Astrocyte of the spinal cord (primary cell): ENCODE measurements around the gene NECTIN1.

Source experiments
- DNase-seq: peaks from one replicate; pipeline ENCODE4 v3.0.0; 2011; ENCODE audit warnings: low read depth, low spot score
- H3K4me3 ChIP-seq: 2 replicates; pipeline ENCODE4 v1.5.1; 2011; ENCODE audit warnings: low read depth, mild to moderate bottlenecking, low read length, moderate library complexity
- CTCF ChIP-seq: IDR thresholded peaks from 2 replicates; pipeline ENCODE4 v1.5.1; 2012; ENCODE audit warnings: low read depth, mild to moderate bottlenecking, low read length, inconsistent platforms
- in situ Hi-C: cut with HindIII; loops from 2 replicates; pipeline ENCODE4 v1.10.0; 2017; ENCODE audit warnings: low sequenced_read_pairs

NECTIN1 gene

GRCh38 chr11:119629834-119630624 lies 99.0 kb downstream of the NECTIN1 start:
- in situ Hi-C loops: no loop called here
- no peak for DNase-seq
- TF ChIP-seq CTCF: no peak
- H3K4me3 ChIP-seq: no peak overlapping the region

- H3K4me3 ChIP-seq: no peak overlapping the region
- in situ Hi-C loops: no loop called here
- TF ChIP-seq CTCF: no peak
- no peak for DNase-seq
These were observed 99.9 kb downstream of the NECTIN1 start for GRCh38 chr11:119629085-119629484.

- H3K4me3 ChIP-seq: no peak overlapping the region
- in situ Hi-C loops: no loop called here
- no peak for DNase-seq
- TF ChIP-seq CTCF: no peak
These were observed 101.7 kb downstream of the NECTIN1 start for GRCh38 chr11:119627286-119627685.

DNA sequence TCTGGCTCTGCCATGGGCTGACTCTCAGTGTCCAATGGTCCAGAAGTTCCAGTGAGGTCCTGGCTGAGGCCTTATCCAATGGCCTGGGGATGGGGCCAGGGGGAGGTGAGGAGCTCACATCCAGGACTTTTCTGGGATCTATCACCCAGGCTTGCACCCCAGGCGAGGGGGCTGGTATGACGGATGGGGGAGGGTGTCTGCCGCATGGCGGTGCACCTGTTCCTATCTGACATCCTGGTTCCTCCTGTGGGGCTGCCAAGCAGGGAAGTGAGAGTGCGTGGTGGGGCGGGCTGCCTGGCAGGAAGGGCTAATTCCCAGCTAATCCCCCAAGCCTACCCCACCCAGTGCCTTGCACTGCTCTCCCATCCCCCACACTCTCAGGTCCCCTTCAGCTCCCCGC lies 102.1 kb downstream of the NECTIN1 start:
- no peak overlapping the region for H3K4me3 ChIP-seq
- TF ChIP-seq CTCF: no peak
- in situ Hi-C loops: no loop called here
- DNase-seq: no peak

DNA sequence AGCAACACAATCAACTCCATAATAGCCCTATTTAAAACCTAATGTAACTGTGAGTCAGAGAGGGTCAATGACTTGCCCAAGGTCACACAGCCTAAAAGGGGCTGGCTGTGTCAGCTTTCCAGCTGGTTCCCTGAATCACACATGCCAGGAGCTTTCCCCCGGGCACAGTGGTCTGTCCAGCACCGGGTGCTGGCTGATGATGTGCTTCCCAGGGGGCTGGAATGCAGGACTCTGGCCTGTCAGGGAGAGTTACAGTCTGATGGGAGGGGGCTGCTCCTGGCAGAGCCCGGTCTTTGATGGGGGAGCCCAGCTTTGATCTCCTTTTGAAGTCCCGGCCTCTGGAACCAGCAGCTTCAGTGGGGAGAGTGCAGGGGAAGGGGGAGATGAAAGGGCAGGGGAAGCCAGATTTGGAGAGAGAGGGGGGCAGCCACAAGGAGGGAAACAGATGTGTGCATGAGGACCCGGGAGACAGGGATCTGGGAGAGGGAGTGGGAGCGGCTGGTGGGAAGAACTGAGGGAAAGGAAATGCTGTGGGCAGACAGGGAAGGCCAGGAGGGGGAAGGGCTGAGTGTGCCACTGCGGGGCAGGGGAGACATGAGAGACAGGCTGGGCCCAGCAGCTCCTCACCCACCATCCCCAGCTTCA lies 102.7 kb downstream of the NECTIN1 start:
- in situ Hi-C loops: no loop called here
- TF ChIP-seq CTCF: no peak
- DNase-seq: no peak
- H3K4me3 ChIP-seq: no peak overlapping the region

DNA sequence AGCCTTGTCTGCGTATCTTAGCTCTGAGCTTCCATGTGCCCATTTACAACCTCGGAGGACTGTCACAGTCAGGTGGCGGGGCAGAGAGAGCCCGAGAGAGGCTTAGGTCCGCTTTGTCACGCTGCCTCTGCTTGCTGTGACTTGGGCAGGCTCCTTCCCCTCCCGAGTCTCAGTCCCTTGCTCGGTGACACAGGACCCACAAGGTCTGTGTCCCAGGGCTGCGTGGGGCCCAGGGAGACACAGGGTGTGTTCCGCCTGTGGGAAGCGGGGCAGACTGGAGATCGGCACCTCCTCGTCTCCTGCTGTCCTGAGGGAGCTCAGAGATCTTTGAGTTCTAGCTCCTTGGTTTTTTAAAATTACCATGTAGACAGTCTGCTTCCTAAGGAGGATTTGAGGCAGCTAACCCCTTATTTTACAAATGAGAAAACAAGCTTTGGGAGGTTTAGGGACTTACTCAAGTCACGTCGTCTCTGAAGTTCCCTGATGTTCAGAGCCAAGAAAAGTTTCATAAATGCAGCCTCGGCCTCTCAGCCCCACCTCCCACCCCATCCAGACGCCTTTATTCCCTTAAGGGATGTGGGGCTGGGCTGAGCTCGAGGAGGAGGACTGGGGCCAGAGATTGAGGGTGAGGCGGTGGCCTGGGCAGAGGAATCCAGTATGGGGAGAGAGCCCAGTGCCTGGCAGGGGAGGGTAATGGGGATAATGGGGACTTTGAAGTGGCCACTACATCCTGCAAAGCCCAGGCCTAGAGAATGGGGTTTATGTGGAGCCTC lies 103.6 kb downstream of the NECTIN1 start:
- DNase-seq: no peak
- TF ChIP-seq CTCF: no peak
- no peak overlapping the region for H3K4me3 ChIP-seq
- in situ Hi-C loops: no loop called here
